Measurements from ENCODE around the gene FAM53A. TPM values are rescaled to one million over a fixed set of nuclear protein-coding genes. Genes with fewer than 3 reads are reported as not detected.

Gene FAM53A
- total RNA-seq, 1 donor from 2014 or later, result 5.2 TPM

DNA sequence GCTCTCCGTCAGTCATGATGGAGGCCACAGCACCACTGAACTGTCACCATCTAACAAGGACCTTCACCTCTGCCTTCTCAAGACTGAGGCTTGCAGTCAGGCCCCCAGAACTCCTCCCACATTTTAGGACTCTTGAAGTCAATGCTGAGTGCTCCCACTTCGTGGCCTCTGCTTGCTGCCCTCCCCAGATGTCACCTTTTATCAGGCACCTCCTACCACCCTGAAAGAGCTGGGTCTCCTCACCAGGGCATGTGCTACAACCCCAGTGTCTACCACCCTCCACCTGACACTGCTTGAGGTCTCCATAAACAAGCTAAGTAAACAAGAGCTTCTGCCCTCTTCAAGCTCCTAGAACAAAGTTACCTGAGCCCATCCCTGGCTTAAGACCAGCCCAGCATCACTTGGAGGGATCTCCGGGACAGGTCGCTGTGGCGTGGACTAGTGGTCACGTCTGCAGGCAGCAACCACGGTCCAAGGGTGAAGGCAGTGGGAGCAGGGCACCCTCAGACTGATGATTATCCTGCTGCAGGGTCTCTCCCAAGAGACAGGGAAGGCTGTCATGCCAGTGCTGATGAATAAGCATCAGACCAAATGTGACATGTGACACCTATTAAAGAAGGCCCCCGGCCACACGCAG, 7.7 kb upstream of the FAM53A start:
- TF ChIP-seq, protein P1, sequence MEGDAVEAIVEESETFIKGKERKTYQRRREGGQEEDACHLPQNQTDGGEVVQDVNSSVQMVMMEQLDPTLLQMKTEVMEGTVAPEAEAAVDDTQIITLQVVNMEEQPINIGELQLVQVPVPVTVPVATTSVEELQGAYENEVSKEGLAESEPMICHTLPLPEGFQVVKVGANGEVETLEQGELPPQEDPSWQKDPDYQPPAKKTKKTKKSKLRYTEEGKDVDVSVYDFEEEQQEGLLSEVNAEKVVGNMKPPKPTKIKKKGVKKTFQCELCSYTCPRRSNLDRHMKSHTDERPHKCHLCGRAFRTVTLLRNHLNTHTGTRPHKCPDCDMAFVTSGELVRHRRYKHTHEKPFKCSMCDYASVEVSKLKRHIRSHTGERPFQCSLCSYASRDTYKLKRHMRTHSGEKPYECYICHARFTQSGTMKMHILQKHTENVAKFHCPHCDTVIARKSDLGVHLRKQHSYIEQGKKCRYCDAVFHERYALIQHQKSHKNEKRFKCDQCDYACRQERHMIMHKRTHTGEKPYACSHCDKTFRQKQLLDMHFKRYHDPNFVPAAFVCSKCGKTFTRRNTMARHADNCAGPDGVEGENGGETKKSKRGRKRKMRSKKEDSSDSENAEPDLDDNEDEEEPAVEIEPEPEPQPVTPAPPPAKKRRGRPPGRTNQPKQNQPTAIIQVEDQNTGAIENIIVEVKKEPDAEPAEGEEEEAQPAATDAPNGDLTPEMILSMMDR (IDR thresholded peaks at IDR 0.05; ENCODE audit: insufficient read depth, low read length, poor library complexity, severe bottlenecking), result no peak
- Histone ChIP-seq H3K27me3 (ENCODE audit: control insufficient read depth, insufficient read depth, low read length) (no peaks in the 10 kb centered on the region), H3K4me3 (ENCODE audit: low read depth, low read length) (no peak overlapping the region), H3K36me3 (ENCODE audit: control insufficient read depth, insufficient read depth, low read length) (peaks cover 3% of the 10 kb centered on the region)
- DNase-seq (ENCODE audit: low read depth), result no peak

DNA sequence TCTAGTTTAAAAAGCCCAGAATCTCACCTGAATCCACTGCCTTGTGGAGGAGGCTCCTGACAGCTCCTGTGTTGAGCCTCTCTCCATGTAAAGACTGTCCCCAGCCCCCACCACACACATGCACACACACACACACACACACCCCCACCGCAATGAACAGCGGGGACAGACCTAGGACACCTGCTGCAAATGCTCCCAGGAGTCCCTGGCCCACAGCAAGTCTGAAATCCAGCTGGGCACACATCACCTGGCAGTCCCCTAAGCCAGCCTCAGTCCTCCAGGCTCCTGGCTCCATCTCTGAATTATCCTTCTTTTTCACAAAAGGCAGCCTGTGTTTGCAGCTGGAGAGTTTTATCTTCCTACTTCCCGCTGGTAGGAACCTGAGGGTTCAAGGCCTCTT, 6.6 kb upstream of the FAM53A start:
- H3K27me3 ChIP-seq (ENCODE audit: control insufficient read depth, insufficient read depth, low read length), result no peaks in the 10 kb centered on the region
- peaks cover 3% of the 10 kb centered on the region for H3K36me3 ChIP-seq (ENCODE audit: control insufficient read depth, insufficient read depth, low read length)
- TF ChIP-seq, protein P1 (IDR thresholded peaks at IDR 0.05; ENCODE audit: insufficient read depth, low read length, poor library complexity, severe bottlenecking), result no peak
- no peak overlapping the region for H3K4me3 ChIP-seq (ENCODE audit: low read depth, low read length)
- DNase-seq (ENCODE audit: low read depth), result no peak

DNA sequence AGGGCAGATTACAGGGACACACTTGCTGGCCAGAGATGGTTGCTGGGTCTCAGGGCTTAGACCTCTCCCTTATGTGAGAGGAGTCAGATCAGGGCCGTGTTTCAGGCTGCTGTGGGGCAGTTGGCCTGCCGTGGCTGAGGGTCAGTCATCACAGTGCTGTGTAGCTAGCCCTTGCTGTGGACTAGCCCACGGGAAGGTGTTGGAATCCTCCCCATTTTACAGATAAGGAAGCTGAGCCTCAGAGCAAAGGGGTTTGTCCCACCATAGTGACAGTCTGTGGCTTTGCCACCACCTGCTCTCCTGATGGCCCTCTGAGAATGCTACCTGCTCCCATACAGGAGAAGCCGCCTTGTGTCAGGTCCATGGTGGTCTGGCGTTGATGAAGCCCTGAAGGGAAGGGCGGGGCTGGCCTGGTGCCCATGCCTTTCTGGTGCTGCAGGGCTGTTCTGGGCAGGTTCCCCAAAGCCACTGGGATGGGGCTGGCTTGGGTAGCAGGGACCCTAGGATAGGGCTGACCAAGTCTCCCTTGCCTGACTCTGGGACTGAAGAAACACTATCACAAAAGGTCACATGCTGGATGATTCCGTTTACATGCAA, 2.4 kb upstream of the FAM53A start:
- Histone ChIP-seq H3K27me3 (ENCODE audit: control insufficient read depth, insufficient read depth, low read length) (no peaks in the 10 kb centered on the region), H3K36me3 (ENCODE audit: control insufficient read depth, insufficient read depth, low read length) (peaks cover under 1% of the 10 kb centered on the region), H3K4me3 (ENCODE audit: low read depth, low read length) (no peak overlapping the region)
- no peak for DNase-seq (ENCODE audit: low read depth)
- TF ChIP-seq, protein P1 (IDR thresholded peaks at IDR 0.05; ENCODE audit: insufficient read depth, low read length, poor library complexity, severe bottlenecking), result no peak

- TF ChIP-seq, protein P1 (IDR thresholded peaks at IDR 0.05; ENCODE audit: insufficient read depth, low read length, poor library complexity, severe bottlenecking), result no peak
- Histone ChIP-seq H3K4me3 (ENCODE audit: low read depth, low read length) (no peak overlapping the region), H3K36me3 (ENCODE audit: control insufficient read depth, insufficient read depth, low read length) (no peaks in the 10 kb centered on the region), H3K27me3 (ENCODE audit: control insufficient read depth, insufficient read depth, low read length) (no peaks in the 10 kb centered on the region)
- peak; percentile 34 for DNase-seq (ENCODE audit: low read depth)
Observed at GRCh38 chr4:1685235-1686150, 1.4 kb upstream of the FAM53A start.

- no peak for DNase-seq (ENCODE audit: low read depth)
- H3K36me3 ChIP-seq (ENCODE audit: control insufficient read depth, insufficient read depth, low read length), result no peaks in the 10 kb centered on the region
- TF ChIP-seq, protein P1 (IDR thresholded peaks at IDR 0.05; ENCODE audit: insufficient read depth, low read length, poor library complexity, severe bottlenecking), result no peak
- peak overlapping the region; percentile 23 for H3K4me3 ChIP-seq (ENCODE audit: low read depth, low read length)
- no peaks in the 10 kb centered on the region for H3K27me3 ChIP-seq (ENCODE audit: control insufficient read depth, insufficient read depth, low read length)
Observed at GRCh38 chr4:1684506-1685234, 557 bp upstream of the FAM53A start.

Measured in kidney epithelial cell (primary cell).